BE2C (cell line): ENCODE measurements around the gene TFEB.

ENCODE experiments used
- DNase-seq: peaks from one replicate; pipeline ENCODE4 v3.0.0-alpha.2; 2020
- H3K27me3 ChIP-seq: fragments of 250-450 bp; sonication (Bioruptor Pico); 2 replicates; pipeline ENCODE4 v1.5.1; 2020; ENCODE audit warnings: mild to moderate bottlenecking
- H3K36me3 ChIP-seq: fragments of 250-450 bp; sonication (Bioruptor Pico); 2 replicates; pipeline ENCODE4 v1.5.1; 2020; ENCODE audit warnings: mild to moderate bottlenecking
- H3K4me1 ChIP-seq: fragments of 250-450 bp; sonication (Bioruptor Pico); 2 replicates; pipeline ENCODE4 v1.5.1; 2020
- H3K4me3 ChIP-seq: 2 replicates; pipeline ENCODE4 v1.5.1; 2011; ENCODE audit warnings: low read depth, low read length
- H3K9me3 ChIP-seq: fragments of 250-450 bp; sonication (Bioruptor Pico); 2 replicates; pipeline ENCODE4 v1.5.1; 2020
- CTCF ChIP-seq: IDR thresholded peaks from 2 replicates; pipeline ENCODE4 v1.5.1; 2012; ENCODE audit warnings: mild to moderate bottlenecking, low read depth, low read length

The TFEB gene

GRCh38 chr6:41728073-41728936, 7.1 kb downstream of the TFEB start:
- DNase-seq, result no peak
- Histone ChIP-seq H3K4me1 (peaks cover 34% of the 10 kb centered on the region), H3K36me3 (no peaks in the 10 kb centered on the region), H3K9me3 (no peaks in the 10 kb centered on the region), H3K4me3 (no peak overlapping the region), H3K27me3 (no peaks in the 10 kb centered on the region)
- no peak for TF ChIP-seq CTCF

GRCh38 chr6:41727705-41728072, 7.7 kb downstream of the TFEB start:
- no peak for TF ChIP-seq CTCF
- no peaks in the 10 kb centered on the region for H3K9me3 ChIP-seq
- H3K36me3 ChIP-seq, result no peaks in the 10 kb centered on the region
- no peak overlapping the region for H3K4me3 ChIP-seq
- peaks cover 31% of the 10 kb centered on the region for H3K4me1 ChIP-seq
- DNase-seq, result no peak
- H3K27me3 ChIP-seq, result no peaks in the 10 kb centered on the region

- H3K4me3 ChIP-seq, result no peak overlapping the region
- no peaks in the 10 kb centered on the region for H3K36me3 ChIP-seq
- H3K9me3 ChIP-seq, result no peaks in the 10 kb centered on the region
- H3K27me3 ChIP-seq, result no peaks in the 10 kb centered on the region
- DNase-seq, result no peak
- TF ChIP-seq CTCF, result no peak
- H3K4me1 ChIP-seq, result peaks cover 27% of the 10 kb centered on the region
Measured at GRCh38 chr6:41726876-41727275, 8.5 kb downstream of the TFEB start.

- no peak for DNase-seq
- no peak overlapping the region for H3K4me3 ChIP-seq
- no peaks in the 10 kb centered on the region for H3K36me3 ChIP-seq
- H3K4me1 ChIP-seq, result peaks cover 17% of the 10 kb centered on the region
- peak; percentile 28 for TF ChIP-seq CTCF
- H3K27me3 ChIP-seq, result no peaks in the 10 kb centered on the region
- H3K9me3 ChIP-seq, result no peaks in the 10 kb centered on the region
Measured at GRCh38 chr6:41724586-41725501, 10.6 kb downstream of the TFEB start.

GRCh38 chr6:41724228-41724580, 11.2 kb downstream of the TFEB start:
- TF ChIP-seq CTCF, result no peak
- Histone ChIP-seq H3K4me3 (no peak overlapping the region), H3K9me3 (no peaks in the 10 kb centered on the region), H3K36me3 (no peaks in the 10 kb centered on the region), H3K27me3 (no peaks in the 10 kb centered on the region), H3K4me1 (peaks cover 17% of the 10 kb centered on the region)
- no peak for DNase-seq
